CD1c-positive myeloid dendritic cell (primary cell): ENCODE results near the gene CCDC81.
A peak's percentile ranks its signal among the peaks of the same experiment; 100 is the strongest.

Source experiments
- DNase-seq: peaks from one replicate; pipeline ENCODE4 v3.0.0-alpha.2; 2016; ENCODE audit errors: extremely low spot score

Gene CCDC81

GRCh38 chr11:86440305-86440716, 65.6 kb downstream of the CCDC81 start:
- DNase-seq: no peak

- no peak for DNase-seq
Observed at GRCh38 chr11:86440843-86441242, 66.2 kb downstream of the CCDC81 start.

- DNase-seq: no peak
Observed at GRCh38 chr11:86442420-86442819, 67.7 kb downstream of the CCDC81 start.

GRCh38 chr11:86442827-86443226, 68.1 kb downstream of the CCDC81 start:
- DNase-seq: no peak

- no peak for DNase-seq
Observed at GRCh38 chr11:86443415-86443814, 68.7 kb downstream of the CCDC81 start.

GRCh38 chr11:86444981-86445380, 70.3 kb downstream of the CCDC81 start:
- DNase-seq: no peak

GRCh38 chr11:86446163-86446923, 71.7 kb downstream of the CCDC81 start:
- DNase-seq: no peak

GRCh38 chr11:86446924-86447285, 72.2 kb downstream of the CCDC81 start:
- no peak for DNase-seq

GRCh38 chr11:86447763-86448480, 73.2 kb downstream of the CCDC81 start:
- no peak for DNase-seq

- no peak for DNase-seq
Observed at GRCh38 chr11:86449993-86450629, 75.4 kb downstream of the CCDC81 start.

- no peak for DNase-seq
Observed at GRCh38 chr11:86453290-86454030, 78.8 kb downstream of the CCDC81 start.

GRCh38 chr11:86456075-86456939, 81.6 kb downstream of the CCDC81 start:
- peak; percentile 81 for DNase-seq

- DNase-seq: no peak
Observed at GRCh38 chr11:86458294-86459001, 83.8 kb downstream of the CCDC81 start.

GRCh38 chr11:86459002-86459385, 84.3 kb downstream of the CCDC81 start:
- DNase-seq: no peak

GRCh38 chr11:86459682-86460460, 85.2 kb downstream of the CCDC81 start:
- no peak for DNase-seq

- peak; percentile 17 for DNase-seq
Observed at GRCh38 chr11:86460461-86461385, 86.0 kb downstream of the CCDC81 start.

GRCh38 chr11:86461892-86462291, 87.2 kb downstream of the CCDC81 start:
- no peak for DNase-seq

GRCh38 chr11:86463120-86463519, 88.4 kb downstream of the CCDC81 start:
- DNase-seq: no peak

GRCh38 chr11:86463955-86464354, 89.3 kb downstream of the CCDC81 start:
- DNase-seq: no peak
